HFFc6 (cell line): ENCODE results near the gene DNAJC1. TPM values are rescaled to one million over a fixed set of nuclear protein-coding genes. Genes with fewer than 3 reads are reported as not detected.

Experiments
- DNase-seq: peaks from one replicate; pipeline ENCODE4 v3.0.0-alpha.2; 2018
- H3K27ac Mint-ChIP-seq: 2 replicates; pipeline ENCODE4 v1.8.0; 2020; ENCODE audit warnings: mild to moderate bottlenecking, mixed read lengths
- H3K27me3 Mint-ChIP-seq: 2 replicates; pipeline ENCODE4 v1.8.0; 2021; ENCODE audit warnings: mild to moderate bottlenecking, moderate library complexity, mixed read lengths; ENCODE audit not compliant: insufficient read depth
- H3K36me3 Mint-ChIP-seq: 2 replicates; pipeline ENCODE4 v1.8.0; 2021; ENCODE audit warnings: low read depth, mixed read lengths
- H3K4me1 Mint-ChIP-seq: 2 replicates; pipeline ENCODE4 v1.8.0; 2020; ENCODE audit warnings: low read depth, mixed read lengths
- H3K4me3 Mint-ChIP-seq: 2 replicates; pipeline ENCODE4 v1.8.0; 2020; ENCODE audit warnings: mild to moderate bottlenecking, moderate library complexity, mixed read lengths
- H3K9me3 Mint-ChIP-seq: 2 replicates; pipeline ENCODE4 v1.8.0; 2020; ENCODE audit warnings: mild to moderate bottlenecking, mixed read lengths
- CTCF ChIP-seq: fragments of 200-600 bp; sonication (generic); IDR thresholded peaks from 2 replicates; pipeline ENCODE4 v1.5.0; 2021; ENCODE audit warnings: antibody characterized with exemption, mild to moderate bottlenecking
- total RNA-seq, 6 experiments: library from RNA; stranded (reverse); fragmentation: NEBNext Ultra II Directional; extraction: Animal tissue kit (Norgen Biotek cat#: 25700); gene quantifications; 2 replicates in 1 of 6; 3 replicates in 5 of 6; pipeline ENCODE4 v1.2.3, GENCODE V29; 2021

DNAJC1 gene
- total RNA-seq, 6 experiments from 2014 or later, result 17.3 to 25.5 (median 17.9) TPM

DNA sequence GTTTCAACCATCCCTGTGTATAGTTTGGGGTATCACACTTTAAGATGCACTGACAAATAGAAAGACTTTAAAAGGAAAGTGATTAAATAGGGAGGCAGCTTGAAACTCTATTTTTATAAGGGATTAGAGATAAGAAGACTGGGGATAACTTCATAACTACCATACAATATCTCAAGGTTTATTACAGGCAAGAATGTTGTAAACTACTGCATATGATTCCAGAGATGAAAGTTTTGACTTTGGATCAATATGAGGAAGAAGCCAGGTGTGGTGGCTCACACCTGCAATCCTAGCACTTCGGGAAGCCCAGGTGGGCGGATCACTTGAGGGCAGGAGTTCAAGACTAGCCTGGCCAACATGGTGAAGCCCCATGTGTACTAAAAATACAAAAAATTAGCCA is 96.1 kb downstream of the DNAJC1 start:
- Mint-ChIP-seq H3K27ac (no peak overlapping the region), H3K4me1 (peaks cover 4% of the 10 kb centered on the region), H3K36me3 (no peaks in the 10 kb centered on the region), H3K4me3 (no peak overlapping the region), H3K27me3 (peaks cover 1% of the 10 kb centered on the region; the same call in 1 of the 2 replicates), H3K9me3 (no peaks in the 10 kb centered on the region)
- TF ChIP-seq CTCF, result no peak
- no peak for DNase-seq

DNA sequence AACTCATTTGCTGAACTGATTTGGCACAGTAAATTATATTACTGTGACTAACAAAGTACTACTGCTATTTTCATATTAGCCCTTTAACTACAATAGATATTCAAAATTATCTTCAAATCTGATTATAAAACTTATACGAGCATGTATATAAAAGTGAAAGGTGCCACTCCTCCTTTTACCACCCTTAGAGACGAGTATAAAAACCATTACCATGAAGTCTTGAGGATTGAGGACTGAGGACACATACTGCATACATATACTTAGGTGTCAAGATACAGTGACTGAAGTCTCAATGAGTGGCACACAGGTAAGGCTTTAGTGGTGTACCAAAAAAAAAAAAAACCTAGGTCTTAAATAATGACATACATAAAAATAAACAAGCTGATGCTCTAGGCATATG is 98.6 kb downstream of the DNAJC1 start:
- Mint-ChIP-seq H3K4me1 (no peaks in the 10 kb centered on the region), H3K27me3 (no peaks in the 10 kb centered on the region), H3K27ac (no peak overlapping the region), H3K4me3 (no peak overlapping the region), H3K9me3 (no peaks in the 10 kb centered on the region), H3K36me3 (no peaks in the 10 kb centered on the region)
- no peak for TF ChIP-seq CTCF
- DNase-seq, result no peak

DNA sequence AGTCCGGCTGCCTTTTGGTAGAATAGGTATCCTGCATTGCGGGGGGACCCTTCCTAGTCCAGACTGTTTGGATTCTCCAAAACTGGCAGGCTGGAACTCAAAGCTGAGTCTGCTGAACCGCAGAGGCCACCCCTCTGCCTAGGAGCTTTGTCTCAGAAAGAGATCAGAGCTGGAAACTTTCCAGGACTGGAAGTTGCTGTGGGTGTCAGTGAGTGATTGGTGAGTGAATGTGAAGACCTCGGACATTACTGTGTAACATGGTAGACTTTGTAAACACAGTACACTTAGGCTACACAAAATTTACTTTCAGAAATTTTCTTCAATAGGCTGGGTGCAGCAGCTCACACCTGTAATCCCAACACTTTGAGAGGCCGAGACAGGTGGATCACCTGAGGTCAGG is 103.8 kb downstream of the DNAJC1 start:
- H3K9me3 Mint-ChIP-seq, result no peaks in the 10 kb centered on the region
- H3K27me3 Mint-ChIP-seq, result no peaks in the 10 kb centered on the region
- no peaks in the 10 kb centered on the region for H3K4me1 Mint-ChIP-seq
- TF ChIP-seq CTCF, result no peak
- H3K27ac Mint-ChIP-seq, result no peak overlapping the region
- H3K4me3 Mint-ChIP-seq, result no peak overlapping the region
- no peaks in the 10 kb centered on the region for H3K36me3 Mint-ChIP-seq
- no peak for DNase-seq

- H3K9me3 Mint-ChIP-seq, result peaks cover 11% of the 10 kb centered on the region
- no peaks in the 10 kb centered on the region for H3K4me1 Mint-ChIP-seq
- H3K36me3 Mint-ChIP-seq, result peaks cover 19% of the 10 kb centered on the region
- no peak overlapping the region for H3K4me3 Mint-ChIP-seq
- H3K27me3 Mint-ChIP-seq, result no peaks in the 10 kb centered on the region
- TF ChIP-seq CTCF, result no peak
- no peak for DNase-seq
- no peak overlapping the region for H3K27ac Mint-ChIP-seq
These were observed 107.6 kb downstream of the DNAJC1 start for GRCh38 chr10:21895932-21896331.

DNA sequence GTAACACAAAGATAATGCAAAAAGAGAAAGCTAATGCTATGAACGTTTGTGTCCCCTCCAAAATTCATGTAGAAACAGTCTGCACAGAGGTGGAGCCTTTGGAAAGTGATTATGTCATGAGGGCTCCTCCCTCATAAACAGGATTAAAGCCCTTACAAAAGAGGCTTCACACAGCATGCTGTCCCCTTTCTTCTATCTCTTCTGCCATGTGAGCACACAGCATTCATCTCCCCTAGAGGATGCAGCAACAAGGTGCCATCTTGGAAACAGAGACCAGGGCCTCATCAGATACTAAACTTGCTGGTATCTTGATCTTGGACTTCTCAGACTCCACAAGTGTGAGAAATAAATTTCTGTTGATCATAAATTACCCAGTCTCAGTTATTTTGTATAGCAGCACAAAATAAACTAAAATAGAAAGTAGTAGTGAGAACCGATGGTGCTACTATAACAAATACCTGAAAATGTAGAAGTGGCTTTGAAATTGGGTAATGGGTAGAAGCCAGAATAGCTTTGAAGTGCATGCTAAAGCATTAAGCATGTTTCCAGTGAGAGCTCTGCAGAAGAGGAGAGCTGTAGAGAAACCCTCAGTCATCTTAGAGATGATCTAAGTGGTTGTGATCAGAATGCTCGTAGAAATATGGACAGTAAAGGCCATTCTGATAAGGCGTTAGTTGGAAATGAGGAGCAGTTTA is 108.7 kb downstream of the DNAJC1 start:
- TF ChIP-seq CTCF, result no peak
- no peak for DNase-seq
- no peaks in the 10 kb centered on the region for H3K27me3 Mint-ChIP-seq
- peaks cover 19% of the 10 kb centered on the region for H3K36me3 Mint-ChIP-seq
- H3K4me3 Mint-ChIP-seq, result no peak overlapping the region
- no peaks in the 10 kb centered on the region for H3K4me1 Mint-ChIP-seq
- no peak overlapping the region for H3K27ac Mint-ChIP-seq
- peaks cover 11% of the 10 kb centered on the region for H3K9me3 Mint-ChIP-seq
